Subcutaneous adipose tissue (tissue), 4 donors: ENCODE results near the gene CFH. TPM values are rescaled to one million over a fixed set of nuclear protein-coding genes. Genes with fewer than 3 reads are reported as not detected.

Experiments
- total RNA-seq, 4 donors: library from RNA; depleted of rRNA; stranded (reverse); fragments of >200 nt; gene quantifications; one replicate each; pipeline ENCODE4 v1.1.0, GENCODE V29; 2016
- TF ChIP-seq, protein P1 (sequence below): fragments of 450-650 bp; IDR thresholded peaks from one replicate; pipeline ENCODE4 v1.5.1; 2016; ENCODE audit warnings: low read depth, mild to moderate bottlenecking, control low read depth, antibody characterized with exemption, moderate library complexity

CFH gene
- total RNA-seq, 4 donors from 2014 or later: 40.7 to 434 (median 374) TPM

DNA sequence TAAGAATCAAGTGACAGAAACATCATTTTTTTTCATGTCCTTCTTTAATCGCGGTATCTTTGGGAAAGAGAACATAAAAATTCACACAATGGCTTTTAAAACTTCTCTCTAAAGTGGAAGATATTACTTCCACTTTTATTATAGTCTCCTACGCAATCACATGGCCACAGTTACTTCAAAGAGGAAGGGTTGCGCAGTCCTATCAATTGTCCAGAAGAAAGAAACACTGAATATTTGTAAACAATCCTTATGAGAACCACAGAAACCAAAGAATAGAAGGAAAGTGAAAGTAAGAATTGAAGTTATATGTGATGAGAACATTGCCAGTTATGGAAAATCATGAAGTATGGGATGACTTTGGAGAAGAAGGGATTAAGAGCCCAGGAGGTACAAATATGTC, 32.6 kb downstream of the CFH start:
- TF ChIP-seq, protein P1, sequence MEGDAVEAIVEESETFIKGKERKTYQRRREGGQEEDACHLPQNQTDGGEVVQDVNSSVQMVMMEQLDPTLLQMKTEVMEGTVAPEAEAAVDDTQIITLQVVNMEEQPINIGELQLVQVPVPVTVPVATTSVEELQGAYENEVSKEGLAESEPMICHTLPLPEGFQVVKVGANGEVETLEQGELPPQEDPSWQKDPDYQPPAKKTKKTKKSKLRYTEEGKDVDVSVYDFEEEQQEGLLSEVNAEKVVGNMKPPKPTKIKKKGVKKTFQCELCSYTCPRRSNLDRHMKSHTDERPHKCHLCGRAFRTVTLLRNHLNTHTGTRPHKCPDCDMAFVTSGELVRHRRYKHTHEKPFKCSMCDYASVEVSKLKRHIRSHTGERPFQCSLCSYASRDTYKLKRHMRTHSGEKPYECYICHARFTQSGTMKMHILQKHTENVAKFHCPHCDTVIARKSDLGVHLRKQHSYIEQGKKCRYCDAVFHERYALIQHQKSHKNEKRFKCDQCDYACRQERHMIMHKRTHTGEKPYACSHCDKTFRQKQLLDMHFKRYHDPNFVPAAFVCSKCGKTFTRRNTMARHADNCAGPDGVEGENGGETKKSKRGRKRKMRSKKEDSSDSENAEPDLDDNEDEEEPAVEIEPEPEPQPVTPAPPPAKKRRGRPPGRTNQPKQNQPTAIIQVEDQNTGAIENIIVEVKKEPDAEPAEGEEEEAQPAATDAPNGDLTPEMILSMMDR: no peak

GRCh38 chr1:196685506-196685905, 33.7 kb downstream of the CFH start:
- TF ChIP-seq, protein P1: no peak

- TF ChIP-seq, protein P1: no peak
Measured at GRCh38 chr1:196689001-196689400, 37.2 kb downstream of the CFH start.

DNA sequence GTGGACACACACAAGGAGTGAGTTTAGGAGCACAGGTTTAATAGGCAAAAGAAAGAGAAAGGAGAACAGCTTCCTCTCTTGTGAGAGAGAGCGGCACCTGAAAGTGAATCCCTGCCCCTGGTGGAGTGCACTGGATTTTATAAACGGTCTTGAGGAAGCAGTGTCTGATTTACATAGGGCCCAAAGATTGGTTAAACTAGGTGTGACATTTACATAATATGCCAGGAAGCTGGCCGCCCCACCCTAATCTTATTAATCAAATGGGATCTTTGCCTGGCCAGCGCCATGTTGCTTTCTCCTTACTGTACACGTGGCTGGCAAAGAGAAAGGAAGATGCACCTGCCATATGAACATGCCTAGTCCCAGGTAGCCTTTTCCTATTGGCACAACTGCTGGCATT, 38.7 kb downstream of the CFH start:
- TF ChIP-seq, protein P1: no peak

DNA sequence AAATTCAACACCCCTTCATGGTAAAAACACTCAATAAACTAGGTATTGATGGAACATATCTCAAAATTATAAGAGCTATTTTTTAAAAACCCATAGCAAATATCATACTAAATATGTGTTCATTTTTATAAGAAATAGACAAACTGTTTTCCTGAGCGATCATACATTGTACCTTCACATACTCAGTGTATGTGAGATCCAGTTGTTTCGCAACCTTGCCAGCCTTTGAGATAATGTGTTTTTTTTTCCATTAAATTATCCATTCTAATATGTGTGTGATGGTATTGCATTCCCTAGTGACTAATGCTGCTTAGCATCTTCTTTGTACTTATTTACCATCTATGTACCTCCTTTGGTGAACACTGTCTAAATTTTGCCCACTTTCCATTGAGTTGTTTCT, 47.1 kb downstream of the CFH start:
- TF ChIP-seq, protein P1: no peak

GRCh38 chr1:196701144-196701543, 49.3 kb downstream of the CFH start:
- TF ChIP-seq, protein P1: no peak

- TF ChIP-seq, protein P1: no peak
Measured at GRCh38 chr1:196717868-196718267, 66.0 kb downstream of the CFH start.
